ENCODE results near the gene HES7.

- TF ChIP-seq POLR2A (IDR thresholded peaks at IDR 0.05) (peak; percentile 96 to 97), EP300 (IDR thresholded peaks at IDR 0.05) (peak; percentile 27 to 90), CTCF (IDR thresholded peaks at IDR 0.05) (peak in 2 of 5 experiments; percentile 34 to 45)
These were observed 38.5 kb upstream of the HES7 start, which contains the start of gene VAMP2 for GRCh38 chr17:8162233-8162996.
